HG03066 (cell line): Measurements from ENCODE around the gene UGGT1.

Source experiments
- ATAC-seq: cut with Tn5 transposase; IDR thresholded peaks from one replicate; pipeline ENCODE4 v1.9.1; 2021; ENCODE audit warnings: low read depth; ENCODE audit not compliant: unreplicated experiment

Gene UGGT1

DNA sequence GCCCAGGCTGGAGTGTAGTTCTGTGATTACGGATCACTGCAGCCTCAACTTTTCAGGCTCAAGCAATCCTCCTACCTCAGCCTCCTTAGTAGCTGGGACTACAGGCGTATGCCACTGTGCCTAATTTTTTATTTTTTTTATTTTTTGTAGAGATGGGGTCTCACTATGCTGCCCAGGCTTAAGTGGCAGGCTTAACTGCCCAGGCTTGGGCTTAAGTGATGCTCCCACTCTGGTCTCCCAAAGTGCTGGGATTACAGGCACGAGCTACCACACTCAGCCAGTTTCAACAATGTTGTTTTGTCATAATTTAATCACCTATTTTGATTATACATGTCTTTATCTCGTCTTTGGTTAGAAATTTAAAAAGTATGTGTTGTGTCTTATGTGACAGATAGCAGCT lies 18.2 kb downstream of the UGGT1 start:
- ATAC-seq: no peak

DNA sequence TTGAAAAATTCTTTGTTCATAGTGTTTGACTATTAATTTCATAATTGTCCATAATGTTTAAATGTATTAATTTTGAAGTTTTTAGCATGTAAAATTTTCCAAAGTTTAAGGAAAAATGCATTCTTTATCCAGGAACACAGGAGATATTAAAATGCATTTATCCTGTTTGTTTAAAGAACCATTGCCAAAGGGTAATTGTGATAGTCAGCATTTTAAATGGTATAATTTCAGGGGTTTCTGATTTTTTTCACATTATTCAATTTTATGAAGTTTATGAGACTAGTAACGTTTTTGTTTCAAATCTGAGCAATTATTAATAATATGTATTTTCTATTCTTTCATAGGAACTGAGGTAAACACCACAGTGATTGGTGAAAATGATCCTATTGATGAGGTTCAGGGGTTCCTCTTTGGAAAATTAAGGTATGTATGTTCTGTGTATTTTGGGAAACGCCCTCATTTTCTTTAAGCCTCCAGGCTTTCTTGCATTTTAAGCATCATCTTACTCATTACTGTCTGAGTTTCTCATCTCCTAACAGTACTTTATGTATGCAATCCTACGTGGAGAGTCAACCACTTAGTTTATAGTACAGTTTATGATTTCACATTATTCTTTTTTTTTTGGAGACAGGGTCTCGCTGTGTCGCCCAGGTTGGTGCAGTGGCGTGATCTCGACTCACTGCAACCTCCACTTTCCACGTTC lies 25.1 kb downstream of the UGGT1 start:
- ATAC-seq: no peak

- ATAC-seq: no peak
Measured at GRCh38 chr2:128134573-128134972, 43.6 kb downstream of the UGGT1 start.

DNA sequence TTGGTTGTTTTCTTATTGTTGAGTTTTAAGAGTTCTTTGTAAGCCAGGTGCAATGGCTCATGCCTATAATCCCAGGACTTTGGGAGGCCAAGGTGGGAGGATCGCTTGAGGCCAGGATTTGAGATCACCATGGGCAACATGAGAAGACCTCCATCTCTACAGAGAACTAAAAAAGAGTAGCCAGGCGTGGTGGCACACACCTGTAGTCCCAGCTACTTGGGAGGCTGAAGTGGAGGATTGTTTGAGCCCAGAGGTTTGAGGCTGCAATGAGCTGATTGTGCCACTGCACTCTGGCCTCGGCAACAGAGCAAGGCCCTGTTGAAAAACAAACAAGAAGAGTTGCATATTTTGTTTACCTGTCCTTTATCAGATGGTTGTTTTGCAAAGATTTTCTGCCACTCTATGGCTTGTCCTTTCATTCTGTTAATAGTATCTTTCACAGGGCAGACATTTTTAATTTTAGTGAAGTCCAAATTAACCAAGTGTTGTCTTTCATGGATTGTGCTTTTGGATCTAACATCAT lies 46.2 kb downstream of the UGGT1 start:
- ATAC-seq: no peak

DNA sequence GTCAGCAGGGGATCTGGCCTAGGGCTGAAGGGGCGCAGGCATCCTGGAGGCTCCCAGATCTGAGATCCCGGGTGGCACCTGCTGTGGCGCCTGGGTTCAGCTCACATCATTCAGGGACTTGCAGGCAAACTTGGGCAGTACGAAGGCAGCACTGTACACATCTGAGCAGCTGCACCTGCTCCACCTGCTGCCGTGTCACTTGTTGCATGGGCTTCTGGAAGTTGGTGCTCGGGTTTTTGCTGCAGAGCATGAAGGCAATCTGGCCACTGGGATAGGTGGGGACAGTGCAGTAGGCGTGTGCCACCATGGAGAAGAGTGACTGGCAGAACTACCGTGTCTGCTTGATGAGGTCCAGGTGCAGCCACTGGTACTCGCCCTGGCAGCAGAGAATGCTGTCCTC lies 48.6 kb downstream of the UGGT1 start:
- ATAC-seq: no peak

DNA sequence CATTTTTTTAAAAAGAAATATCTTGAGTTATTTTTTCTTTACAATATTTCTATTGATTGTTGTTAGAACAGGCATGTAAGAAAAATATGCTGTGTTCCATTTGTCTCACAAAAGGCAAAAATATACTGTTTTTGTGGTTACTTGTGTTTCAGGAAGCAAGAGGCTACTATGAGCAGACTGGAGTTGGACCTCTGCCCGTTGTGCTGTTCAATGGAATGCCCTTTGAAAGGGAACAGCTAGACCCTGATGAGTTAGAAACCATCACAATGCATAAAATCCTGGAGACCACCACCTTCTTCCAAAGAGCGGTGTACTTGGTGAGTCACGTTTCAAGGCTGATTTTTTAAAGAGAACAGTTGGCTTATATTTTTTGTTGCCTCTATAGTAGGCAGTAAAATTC lies 54.7 kb downstream of the UGGT1 start:
- no peak for ATAC-seq

GRCh38 chr2:128153786-128154185 lies 62.8 kb downstream of the UGGT1 start:
- no peak for ATAC-seq

DNA sequence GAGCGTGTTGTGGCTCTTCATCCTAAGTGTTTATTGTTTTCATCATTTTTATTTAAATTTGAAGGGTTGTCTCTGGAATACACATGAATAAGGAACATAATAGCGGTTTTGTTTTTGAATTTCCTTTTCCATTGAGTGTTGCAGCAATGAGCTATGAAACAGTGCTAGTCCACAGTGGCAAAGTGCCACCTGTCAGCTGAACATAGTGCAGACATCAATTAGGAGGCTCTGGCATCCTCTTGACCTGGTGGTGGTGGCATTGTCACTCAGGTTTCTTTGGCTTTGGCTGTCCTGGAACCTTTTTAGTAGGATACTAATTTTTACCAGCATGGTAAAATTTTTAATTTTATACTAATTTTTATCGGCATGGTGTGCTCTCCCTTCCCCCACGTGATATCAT lies 63.2 kb downstream of the UGGT1 start:
- no peak for ATAC-seq

GRCh38 chr2:128155970-128156369 lies 65.0 kb downstream of the UGGT1 start:
- ATAC-seq: no peak

GRCh38 chr2:128156812-128157211 lies 65.8 kb downstream of the UGGT1 start:
- ATAC-seq: no peak

DNA sequence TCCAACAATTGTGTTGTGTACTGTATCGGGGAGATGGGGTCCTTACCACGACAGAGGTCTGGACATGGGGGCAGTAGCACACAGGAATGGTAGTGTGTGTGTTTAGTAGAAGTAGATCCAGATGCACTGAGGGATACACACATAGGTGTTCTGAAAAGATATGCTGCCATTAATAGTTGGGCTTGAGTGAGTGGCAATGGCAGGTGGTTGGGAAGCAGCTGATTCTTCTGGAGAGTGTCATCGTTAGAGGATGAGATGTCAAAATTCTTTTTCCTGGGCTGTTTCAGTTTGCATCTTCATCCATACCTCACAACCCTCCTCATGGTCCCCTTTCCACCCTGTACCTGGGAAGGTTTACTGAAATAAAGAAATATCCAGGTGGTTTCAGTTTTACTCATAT lies 66.6 kb downstream of the UGGT1 start:
- ATAC-seq: no peak

DNA sequence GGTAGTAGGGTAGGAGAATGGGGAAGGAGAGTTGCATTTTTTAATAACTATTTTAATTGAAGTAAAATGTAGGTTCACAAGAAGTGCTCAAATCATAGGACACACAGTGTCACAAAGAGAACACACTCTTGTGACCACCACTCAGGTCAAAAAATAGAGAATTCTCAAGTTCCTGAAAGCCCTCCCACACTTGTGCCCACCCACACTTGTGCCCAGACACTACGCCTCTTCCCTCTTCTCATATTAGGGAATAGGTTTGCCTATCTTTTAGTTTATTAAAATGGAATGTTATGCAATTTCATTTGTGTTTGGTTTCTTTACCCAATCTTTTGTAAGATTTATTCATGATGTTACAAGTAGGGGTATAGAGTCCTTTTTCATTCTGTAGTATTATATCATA lies 67.2 kb downstream of the UGGT1 start:
- ATAC-seq: no peak

- no peak for ATAC-seq
Measured at GRCh38 chr2:128159437-128159836, 68.4 kb downstream of the UGGT1 start.

DNA sequence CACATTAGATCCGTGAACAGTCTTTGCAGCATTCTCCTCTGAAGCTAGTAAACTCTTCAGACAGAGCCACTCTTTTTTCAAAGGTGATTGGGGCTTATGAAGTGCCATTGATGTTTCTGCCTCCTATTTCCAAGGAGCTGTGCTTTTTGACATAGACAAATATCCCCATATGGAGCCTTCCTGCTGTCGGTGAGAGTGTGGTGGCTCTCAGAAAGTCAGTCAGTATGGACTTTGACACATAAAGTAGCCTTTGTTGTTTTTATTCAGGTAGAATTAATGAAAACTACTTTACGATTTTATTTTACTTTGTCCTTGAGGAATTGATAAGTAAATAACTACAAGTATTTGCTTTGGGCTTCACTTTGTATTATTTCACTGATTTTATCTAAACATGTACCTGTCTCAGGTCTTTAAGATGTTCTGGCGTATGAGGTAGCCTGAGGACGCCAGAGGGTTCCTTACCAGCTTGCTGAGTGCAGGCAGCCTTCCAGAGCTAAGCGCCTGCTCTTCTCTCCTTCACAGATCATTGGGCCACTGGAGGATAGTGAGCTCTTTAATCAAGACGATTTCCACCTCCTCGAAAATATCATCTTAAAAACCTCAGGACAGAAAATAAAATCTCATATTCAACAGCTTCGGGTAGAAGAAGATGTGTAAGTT lies 69.7 kb downstream of the UGGT1 start:
- ATAC-seq: no peak

DNA sequence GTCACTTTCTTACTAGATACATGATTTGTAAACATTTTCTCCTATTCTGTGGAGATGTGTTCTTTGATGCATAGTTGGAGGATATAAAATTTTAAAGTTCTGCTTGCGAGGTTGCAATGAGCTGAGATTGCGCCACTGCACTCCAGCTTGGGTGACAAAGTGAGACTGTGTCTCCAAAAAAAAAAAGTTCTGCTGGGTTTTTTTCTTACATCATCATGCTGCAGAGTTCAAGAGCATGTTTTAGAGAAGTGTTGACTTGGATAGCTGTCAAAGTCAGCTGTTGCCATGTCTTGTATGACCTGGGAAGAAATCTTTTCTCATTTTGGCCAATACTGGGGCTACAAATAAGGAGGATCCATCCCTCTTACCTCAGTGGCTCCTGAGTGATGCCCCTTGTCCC lies 71.3 kb downstream of the UGGT1 start:
- ATAC-seq: no peak

- ATAC-seq: no peak
Measured at GRCh38 chr2:128164311-128164710, 73.3 kb downstream of the UGGT1 start.

DNA sequence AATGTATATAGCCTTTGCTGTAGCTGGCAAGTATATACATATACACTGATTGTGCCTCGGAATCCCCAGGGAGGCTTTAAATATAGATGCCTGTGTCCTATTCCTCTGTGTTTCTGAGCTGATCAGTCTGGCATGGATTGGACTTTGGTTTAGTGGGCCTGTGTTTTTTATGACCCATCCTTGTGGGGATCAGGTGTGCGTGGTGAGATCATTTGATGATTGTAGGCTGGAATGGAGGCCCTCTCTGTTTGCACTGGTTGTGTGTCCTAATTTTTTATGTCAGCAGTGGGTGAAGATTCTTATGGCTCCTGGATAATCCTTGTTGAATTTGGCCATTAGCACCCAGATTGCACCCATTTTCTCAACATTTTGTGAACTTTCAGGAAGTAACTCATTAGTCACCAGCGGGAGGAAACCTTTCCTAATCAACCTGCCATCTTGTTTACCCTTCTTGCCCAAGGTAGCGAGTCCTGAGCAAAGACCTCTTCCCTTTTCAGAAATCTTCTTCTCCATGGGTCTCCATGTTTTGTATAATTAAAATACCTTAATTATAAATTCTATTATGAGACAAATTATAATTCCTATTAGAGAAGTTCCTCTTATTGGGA lies 75.8 kb downstream of the UGGT1 start:
- no peak for ATAC-seq

DNA sequence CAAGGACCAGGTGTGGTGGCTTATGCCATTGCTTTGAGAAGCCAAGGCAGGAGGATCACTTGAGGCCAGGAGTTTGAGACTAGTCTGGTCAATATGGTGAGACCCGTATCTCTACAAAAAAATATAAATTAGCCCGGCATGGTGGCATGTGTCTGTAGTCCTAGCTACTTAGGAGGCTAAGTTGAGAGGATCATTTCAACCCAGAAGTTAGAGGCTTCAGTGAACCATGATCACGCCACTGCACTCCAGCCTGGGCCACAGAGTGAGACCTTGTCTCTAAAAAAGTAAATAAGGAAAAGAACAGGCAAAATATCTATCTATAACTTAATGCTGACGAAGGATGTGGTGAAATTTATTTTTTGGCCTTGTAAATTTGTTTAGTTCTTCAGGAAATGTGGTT lies 78.1 kb downstream of the UGGT1 start:
- ATAC-seq: no peak

GRCh38 chr2:128169497-128169896 lies 78.5 kb downstream of the UGGT1 start:
- ATAC-seq: no peak

DNA sequence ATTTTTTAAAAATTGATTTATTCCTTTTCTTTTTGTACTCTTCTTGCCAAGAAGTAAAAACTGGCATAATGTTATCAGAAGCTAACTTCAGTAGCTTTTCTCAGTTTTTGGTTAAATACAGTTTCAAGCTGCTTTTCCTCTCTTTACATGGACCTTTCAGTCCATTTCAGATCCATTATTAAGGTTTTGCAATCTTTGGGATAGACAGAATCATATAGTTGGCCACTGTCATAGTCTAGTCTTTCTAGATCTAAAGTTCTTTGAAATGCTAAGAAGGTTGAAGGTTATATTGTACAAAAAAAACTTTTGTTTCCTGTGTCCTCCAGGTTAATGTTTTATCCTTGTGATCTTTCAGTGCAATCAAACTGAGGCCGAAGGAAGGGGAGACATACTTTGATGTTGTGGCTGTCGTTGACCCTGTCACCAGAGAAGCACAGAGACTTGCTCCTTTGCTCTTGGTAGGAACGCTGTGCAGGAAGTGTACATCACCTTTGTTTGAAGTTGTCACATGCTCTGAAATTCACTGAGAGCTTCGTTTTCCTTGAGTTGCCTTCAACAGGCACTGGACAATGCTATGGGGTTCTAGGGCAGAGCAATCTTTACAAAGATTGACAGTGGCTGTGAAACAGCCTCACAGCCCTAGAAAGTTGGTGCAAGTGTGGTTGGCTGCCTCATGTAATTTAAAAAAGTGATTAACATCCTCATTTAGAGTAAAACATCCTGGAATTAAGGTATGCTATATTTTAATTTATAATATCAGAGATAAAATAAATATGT lies 79.1 kb downstream of the UGGT1 start:
- ATAC-seq: no peak

DNA sequence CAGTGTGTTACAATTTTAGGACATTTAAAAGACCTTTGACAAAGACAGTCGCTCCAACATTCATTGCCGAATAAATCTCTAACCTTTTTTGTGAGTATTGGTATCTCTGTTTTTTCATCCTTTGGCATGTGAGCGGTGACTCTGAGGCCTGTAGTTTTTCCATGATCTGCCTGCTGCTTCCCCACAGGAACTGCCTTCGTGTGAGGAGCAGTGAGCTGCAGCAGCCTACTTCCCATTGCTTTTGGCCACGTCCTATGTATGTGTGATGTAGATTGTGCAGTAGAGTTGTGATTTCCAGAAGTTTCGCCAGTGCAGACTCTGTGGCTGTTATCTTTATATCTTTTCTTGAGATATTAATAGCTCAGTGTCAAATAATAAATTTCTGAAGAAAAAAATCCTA lies 79.8 kb downstream of the UGGT1 start:
- ATAC-seq: no peak
